Osteoblast (primary cell): ENCODE results near the gene PRKAR2B. TPM values are rescaled to one million over a fixed set of nuclear protein-coding genes. Genes with fewer than 3 reads are reported as not detected.

Source experiments
- DNase-seq: peaks from one replicate; pipeline ENCODE4 v3.0.0; 2011; ENCODE audit warnings: low spot score, mixed read lengths; ENCODE audit not compliant: insufficient read length; ENCODE audit errors: missing footprints
- H2AFZ ChIP-seq: 2 replicates; pipeline ENCODE4 v1.6.0; 2011; ENCODE audit warnings: mild to moderate bottlenecking, low read length
- H3K27ac ChIP-seq: 2 replicates; pipeline ENCODE4 v1.5.1; 2011; ENCODE audit warnings: mild to moderate bottlenecking, low read depth, low read length, moderate library complexity
- H3K27me3 ChIP-seq: 2 replicates; pipeline ENCODE4 v1.6.0; 2012; ENCODE audit warnings: mild to moderate bottlenecking, control low read depth, inconsistent platforms, low read length, moderate library complexity; ENCODE audit not compliant: insufficient read depth
- H3K36me3 ChIP-seq: 2 replicates; pipeline ENCODE4 v1.5.1; 2011; ENCODE audit warnings: mild to moderate bottlenecking, low read length, control low read depth, moderate library complexity; ENCODE audit not compliant: insufficient read depth
- H3K4me1 ChIP-seq: 2 replicates; pipeline ENCODE4 v1.5.1; 2011; ENCODE audit warnings: mild to moderate bottlenecking, low read length, control low read depth, moderate library complexity; ENCODE audit not compliant: insufficient read depth
- H3K4me2 ChIP-seq: 2 replicates; pipeline ENCODE4 v1.6.0; 2011; ENCODE audit warnings: mild to moderate bottlenecking, low read length; ENCODE audit not compliant: insufficient read depth
- H3K4me3 ChIP-seq: fragments of 200-600 bp; sonication (generic); 3 replicates; pipeline ENCODE4 v1.5.1; 2012; ENCODE audit warnings: mild to moderate bottlenecking, low read length, inconsistent platforms; ENCODE audit not compliant: insufficient read depth
- H3K79me2 ChIP-seq: 2 replicates; pipeline ENCODE4 v1.6.0; 2012; ENCODE audit warnings: mild to moderate bottlenecking, low read length, control low read depth, inconsistent platforms; ENCODE audit not compliant: insufficient read depth
- H3K9me3 ChIP-seq: 2 replicates; pipeline ENCODE4 v1.5.1; 2011; ENCODE audit warnings: low read depth, low read length, control low read depth
- H4K20me1 ChIP-seq: 2 replicates; pipeline ENCODE4 v1.6.0; 2012; ENCODE audit warnings: mild to moderate bottlenecking, low read length, control low read depth; ENCODE audit not compliant: insufficient read depth
- total RNA-seq: library from RNA; depleted of rRNA; stranded (reverse); fragments of >200 nt; gene quantifications from 2 replicates; pipeline ENCODE4 v1.2.3, GENCODE V29; 2012
- TF ChIP-seq, protein P1 (sequence below): IDR thresholded peaks from 2 replicates; pipeline ENCODE4 v1.5.1; 2011; ENCODE audit warnings: mild to moderate bottlenecking, low read depth, low read length, moderate library complexity; ENCODE audit errors: extremely low read depth

Gene PRKAR2B
- total RNA-seq, 1 donor = 2.5 TPM

- H3K4me2 ChIP-seq = no peak overlapping the region
- H2AFZ ChIP-seq = no peak overlapping the region
- H3K27me3 ChIP-seq = peaks cover 2% of the 10 kb centered on the region
- DNase-seq = peak; percentile 11
- no peaks in the 10 kb centered on the region for H3K79me2 ChIP-seq
- H3K36me3 ChIP-seq = no peaks in the 10 kb centered on the region
- H3K4me1 ChIP-seq = no peaks in the 10 kb centered on the region
- H3K4me3 ChIP-seq = no peak overlapping the region
- no peaks in the 10 kb centered on the region for H3K9me3 ChIP-seq
- TF ChIP-seq, protein P1, sequence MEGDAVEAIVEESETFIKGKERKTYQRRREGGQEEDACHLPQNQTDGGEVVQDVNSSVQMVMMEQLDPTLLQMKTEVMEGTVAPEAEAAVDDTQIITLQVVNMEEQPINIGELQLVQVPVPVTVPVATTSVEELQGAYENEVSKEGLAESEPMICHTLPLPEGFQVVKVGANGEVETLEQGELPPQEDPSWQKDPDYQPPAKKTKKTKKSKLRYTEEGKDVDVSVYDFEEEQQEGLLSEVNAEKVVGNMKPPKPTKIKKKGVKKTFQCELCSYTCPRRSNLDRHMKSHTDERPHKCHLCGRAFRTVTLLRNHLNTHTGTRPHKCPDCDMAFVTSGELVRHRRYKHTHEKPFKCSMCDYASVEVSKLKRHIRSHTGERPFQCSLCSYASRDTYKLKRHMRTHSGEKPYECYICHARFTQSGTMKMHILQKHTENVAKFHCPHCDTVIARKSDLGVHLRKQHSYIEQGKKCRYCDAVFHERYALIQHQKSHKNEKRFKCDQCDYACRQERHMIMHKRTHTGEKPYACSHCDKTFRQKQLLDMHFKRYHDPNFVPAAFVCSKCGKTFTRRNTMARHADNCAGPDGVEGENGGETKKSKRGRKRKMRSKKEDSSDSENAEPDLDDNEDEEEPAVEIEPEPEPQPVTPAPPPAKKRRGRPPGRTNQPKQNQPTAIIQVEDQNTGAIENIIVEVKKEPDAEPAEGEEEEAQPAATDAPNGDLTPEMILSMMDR = no peak
- no peak overlapping the region for H3K27ac ChIP-seq
- H4K20me1 ChIP-seq = no peaks in the 10 kb centered on the region
Observed at GRCh38 chr7:107079212-107079940, 34.9 kb downstream of the PRKAR2B start.

DNA sequence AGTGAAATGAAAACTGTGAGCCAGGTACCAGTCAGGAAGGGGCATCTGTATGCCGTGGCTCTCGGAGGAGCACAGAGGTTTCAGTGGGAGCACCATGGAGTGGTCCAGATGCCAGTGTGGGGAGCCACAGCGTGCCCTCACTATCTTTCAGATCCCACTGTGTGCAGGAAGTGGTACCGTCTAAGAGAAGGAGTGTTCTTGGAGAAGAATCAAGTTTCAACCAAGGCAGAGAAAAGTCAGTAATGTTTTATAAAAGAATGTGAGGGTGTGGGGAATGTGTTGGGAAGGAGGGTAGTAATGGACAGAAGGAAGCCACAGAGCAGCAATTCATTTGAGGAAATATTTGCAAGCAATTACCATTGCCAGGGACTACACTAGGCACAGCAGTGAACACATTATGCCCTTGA lies 35.6 kb downstream of the PRKAR2B start:
- H4K20me1 ChIP-seq = no peaks in the 10 kb centered on the region
- no peaks in the 10 kb centered on the region for H3K4me1 ChIP-seq
- H3K9me3 ChIP-seq = no peaks in the 10 kb centered on the region
- no peaks in the 10 kb centered on the region for H3K79me2 ChIP-seq
- no peak overlapping the region for H3K4me2 ChIP-seq
- no peak for DNase-seq
- H3K4me3 ChIP-seq = no peak overlapping the region
- TF ChIP-seq, protein P1 = no peak
- no peak overlapping the region for H3K27ac ChIP-seq
- H3K27me3 ChIP-seq = peaks cover 2% of the 10 kb centered on the region
- no peaks in the 10 kb centered on the region for H3K36me3 ChIP-seq
- no peak overlapping the region for H2AFZ ChIP-seq

DNA sequence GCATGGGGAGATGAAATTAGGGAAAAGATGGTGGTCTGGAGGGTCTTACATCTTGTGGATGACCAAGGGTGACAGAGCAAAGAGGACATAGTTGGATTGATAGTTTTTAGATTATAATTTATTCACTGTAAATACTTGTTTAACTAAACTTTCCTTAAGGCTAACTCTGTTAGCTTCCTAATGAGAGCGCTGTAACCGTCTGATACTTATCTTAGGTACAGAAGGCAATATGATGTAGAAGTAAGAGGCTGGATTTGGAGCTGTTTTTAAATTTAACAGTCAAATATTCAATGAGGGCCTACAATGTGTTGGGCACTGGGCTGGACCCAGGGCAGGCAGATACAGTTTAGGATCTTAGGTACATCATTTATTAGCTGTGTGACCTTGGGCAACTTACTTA lies 36.0 kb downstream of the PRKAR2B start:
- Histone ChIP-seq H3K36me3 (no peaks in the 10 kb centered on the region), H3K4me3 (no peak overlapping the region), H3K9me3 (no peaks in the 10 kb centered on the region), H3K27me3 (peaks cover 2% of the 10 kb centered on the region), H3K79me2 (no peaks in the 10 kb centered on the region), H3K27ac (no peak overlapping the region), H3K4me2 (no peak overlapping the region), H3K4me1 (no peaks in the 10 kb centered on the region), H4K20me1 (no peaks in the 10 kb centered on the region), H2AFZ (no peak overlapping the region)
- TF ChIP-seq, protein P1 = no peak
- DNase-seq = no peak

DNA sequence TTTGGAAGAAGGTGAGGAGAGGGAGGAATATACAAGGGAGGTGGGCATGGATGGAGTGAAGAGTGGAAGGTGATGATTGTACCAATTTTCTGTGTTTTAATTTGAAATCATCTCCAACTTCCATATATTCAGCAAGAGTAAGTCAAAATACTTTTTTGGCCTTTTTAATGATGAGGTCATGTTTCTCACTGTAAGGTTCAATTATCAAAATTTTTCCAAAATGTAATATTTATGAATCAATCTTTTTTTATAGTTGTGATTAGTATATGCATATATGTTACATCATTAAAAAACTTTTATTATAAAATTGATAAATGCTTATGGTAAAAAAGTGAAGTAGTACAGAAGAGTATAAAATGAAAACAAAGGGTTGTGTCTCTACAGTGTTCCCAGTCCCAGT lies 40.7 kb downstream of the PRKAR2B start:
- Histone ChIP-seq H3K36me3 (no peaks in the 10 kb centered on the region), H3K4me3 (no peak overlapping the region), H3K9me3 (no peaks in the 10 kb centered on the region), H3K27me3 (peaks cover 3% of the 10 kb centered on the region), H3K4me1 (no peaks in the 10 kb centered on the region), H3K27ac (no peak overlapping the region), H2AFZ (no peak overlapping the region), H4K20me1 (no peaks in the 10 kb centered on the region), H3K4me2 (no peak overlapping the region), H3K79me2 (no peaks in the 10 kb centered on the region)
- DNase-seq = no peak
- TF ChIP-seq, protein P1 = no peak
